OCI-LY1 (cell line): Measurements from ENCODE around the gene PAX8.
"Not testable (repeated sequence)": the region's sequence is repeated elsewhere in the genome, so short reads cannot be mapped to it uniquely, and the experiment has no call there.

Experiments used
- H2AFZ ChIP-seq: fragments of 200-600 bp; sonication (generic), shearing (Covaris generic); 2 replicates; pipeline ENCODE4 v1.6.0; 2014; ENCODE audit warnings: antibody characterized with exemption, mild to moderate bottlenecking, low read length
- H3F3A ChIP-seq: fragments of 200-600 bp; sonication (generic), shearing (Covaris generic); 2 replicates; pipeline ENCODE4 v1.6.0; 2014; ENCODE audit warnings: mild to moderate bottlenecking, antibody characterized with exemption, low read length, moderate library complexity; ENCODE audit not compliant: insufficient read depth
- H3K27ac ChIP-seq: fragments of 200-600 bp; sonication (generic); 2 replicates; pipeline ENCODE4 v1.5.1; 2014; ENCODE audit warnings: low read length, mixed run types, mild to moderate bottlenecking, low read depth; ENCODE audit not compliant: poor library complexity, severe bottlenecking
- H3K27me3 ChIP-seq: fragments of 200-600 bp; sonication (generic); 2 replicates; pipeline ENCODE4 v1.6.0; 2014; ENCODE audit warnings: antibody characterized with exemption, mild to moderate bottlenecking, low read length, moderate library complexity; ENCODE audit not compliant: insufficient read depth
- H3K36me3 ChIP-seq: fragments of 200-600 bp; sonication (generic); 2 replicates; pipeline ENCODE4 v1.6.1; 2014; ENCODE audit warnings: mild to moderate bottlenecking, antibody characterized with exemption, low read length, moderate library complexity, mixed read lengths; ENCODE audit not compliant: insufficient read depth
- H3K4me1 ChIP-seq: fragments of 200-600 bp; sonication (generic); 2 replicates; pipeline ENCODE4 v1.5.1; 2014; ENCODE audit warnings: mild to moderate bottlenecking, low read length, moderate library complexity; ENCODE audit not compliant: insufficient read depth, severe bottlenecking
- H3K4me2 ChIP-seq: fragments of 200-600 bp; sonication (generic), shearing (Covaris generic); 2 replicates; pipeline ENCODE4 v1.6.1; 2014; ENCODE audit warnings: low read length
- H3K4me3 ChIP-seq: fragments of 200-600 bp; sonication (generic); 2 replicates; pipeline ENCODE4 v1.5.1; 2014; ENCODE audit warnings: low read length, low read depth, mild to moderate bottlenecking, mixed read lengths; ENCODE audit not compliant: poor library complexity, severe bottlenecking
- H3K79me2 ChIP-seq: fragments of 200-600 bp; shearing (Covaris generic); 2 replicates; pipeline ENCODE4 v1.6.1; 2016; ENCODE audit warnings: mixed run types, low read length, mixed read lengths; ENCODE audit not compliant: insufficient read depth
- H3K9ac ChIP-seq: fragments of 200-600 bp; sonication (generic), shearing (Covaris generic); 2 replicates; pipeline ENCODE4 v1.6.1; 2014; ENCODE audit warnings: mild to moderate bottlenecking, low read length, mixed read lengths
- H3K9me2 ChIP-seq: fragments of 200-600 bp; sonication (generic), shearing (Covaris generic); 2 replicates; pipeline ENCODE4 v1.6.1; 2014; ENCODE audit warnings: low read depth, mild to moderate bottlenecking, low read length, mixed read lengths
- H3K9me3 ChIP-seq: fragments of 200-600 bp; shearing (Covaris generic); 2 replicates; pipeline ENCODE4 v1.6.1; 2014; ENCODE audit warnings: low read length, mixed read lengths
- H4K20me1 ChIP-seq: fragments of 200-600 bp; sonication (generic), shearing (Covaris generic); 2 replicates; pipeline ENCODE4 v1.6.0; 2016; ENCODE audit warnings: mild to moderate bottlenecking, low read length; ENCODE audit not compliant: insufficient read depth
- EZH2 ChIP-seq: fragments of 200-600 bp; sonication (generic), shearing (Covaris generic); IDR thresholded peaks from 2 replicates; pipeline ENCODE4 v1.8.0; 2017; ENCODE audit warnings: borderline replicate concordance, mixed run types, mild to moderate bottlenecking, antibody characterized with exemption, low read length, moderate library complexity, mixed read lengths
- TF ChIP-seq, protein P1 (sequence below): fragments of 200-600 bp; sonication (generic), shearing (Covaris generic); IDR thresholded peaks from 2 replicates; pipeline ENCODE4 v1.5.1; 2017; ENCODE audit warnings: mild to moderate bottlenecking, antibody characterized with exemption, low read length, moderate library complexity, mixed read lengths

PAX8 gene

DNA sequence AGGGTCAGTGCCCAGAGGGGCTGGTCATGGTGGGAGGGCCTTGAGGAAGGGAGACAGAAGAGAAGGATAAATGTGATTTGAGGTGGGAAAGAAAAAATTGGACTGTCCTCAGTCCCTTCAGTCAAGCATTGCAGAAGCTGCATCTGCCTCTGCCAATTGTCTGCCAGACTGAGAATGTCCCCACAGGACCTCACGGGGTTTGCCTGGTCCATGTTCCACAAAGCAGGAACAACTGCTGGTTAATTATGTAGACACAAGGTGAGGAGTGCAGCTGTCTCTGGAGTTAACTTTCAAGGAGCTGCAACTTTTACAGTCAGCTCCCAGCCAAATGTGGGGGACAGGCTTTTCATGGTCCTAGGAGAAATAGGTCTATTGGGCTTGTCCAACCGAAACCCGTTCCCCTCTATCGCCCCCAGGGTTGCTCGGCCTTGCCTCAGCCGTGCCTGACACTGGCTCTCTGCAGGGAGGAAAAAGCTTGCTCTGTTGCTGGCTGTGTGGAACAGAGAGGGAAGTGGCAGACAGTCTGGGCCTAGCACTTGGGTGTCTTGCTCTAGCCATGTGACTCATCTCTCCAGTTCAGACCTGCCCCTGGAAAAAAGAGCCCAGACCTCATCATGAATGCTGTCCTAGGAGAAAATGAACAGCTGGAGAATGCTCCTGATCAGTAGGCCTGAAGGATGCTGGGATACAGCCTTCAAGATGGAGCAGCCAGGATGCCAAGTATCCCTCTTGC, 31.1 kb upstream of the PAX8 start:
- Histone ChIP-seq H3K4me1 (no peaks in the 10 kb centered on the region), H3K9me2 (no peaks in the 10 kb centered on the region), H3K4me2 (no peak overlapping the region), H3K27ac (no peak overlapping the region), H4K20me1 (no peaks in the 10 kb centered on the region), H3K36me3 (no peaks in the 10 kb centered on the region), H3F3A (no peaks in the 10 kb centered on the region), H2AFZ (no peak overlapping the region), H3K4me3 (no peak overlapping the region), H3K9ac (no peak overlapping the region), H3K9me3 (no peaks in the 10 kb centered on the region), H3K79me2 (no peaks in the 10 kb centered on the region), H3K27me3 (no peaks in the 10 kb centered on the region)
- TF ChIP-seq EZH2: no peak
- TF ChIP-seq, protein P1, sequence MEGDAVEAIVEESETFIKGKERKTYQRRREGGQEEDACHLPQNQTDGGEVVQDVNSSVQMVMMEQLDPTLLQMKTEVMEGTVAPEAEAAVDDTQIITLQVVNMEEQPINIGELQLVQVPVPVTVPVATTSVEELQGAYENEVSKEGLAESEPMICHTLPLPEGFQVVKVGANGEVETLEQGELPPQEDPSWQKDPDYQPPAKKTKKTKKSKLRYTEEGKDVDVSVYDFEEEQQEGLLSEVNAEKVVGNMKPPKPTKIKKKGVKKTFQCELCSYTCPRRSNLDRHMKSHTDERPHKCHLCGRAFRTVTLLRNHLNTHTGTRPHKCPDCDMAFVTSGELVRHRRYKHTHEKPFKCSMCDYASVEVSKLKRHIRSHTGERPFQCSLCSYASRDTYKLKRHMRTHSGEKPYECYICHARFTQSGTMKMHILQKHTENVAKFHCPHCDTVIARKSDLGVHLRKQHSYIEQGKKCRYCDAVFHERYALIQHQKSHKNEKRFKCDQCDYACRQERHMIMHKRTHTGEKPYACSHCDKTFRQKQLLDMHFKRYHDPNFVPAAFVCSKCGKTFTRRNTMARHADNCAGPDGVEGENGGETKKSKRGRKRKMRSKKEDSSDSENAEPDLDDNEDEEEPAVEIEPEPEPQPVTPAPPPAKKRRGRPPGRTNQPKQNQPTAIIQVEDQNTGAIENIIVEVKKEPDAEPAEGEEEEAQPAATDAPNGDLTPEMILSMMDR: no peak

DNA sequence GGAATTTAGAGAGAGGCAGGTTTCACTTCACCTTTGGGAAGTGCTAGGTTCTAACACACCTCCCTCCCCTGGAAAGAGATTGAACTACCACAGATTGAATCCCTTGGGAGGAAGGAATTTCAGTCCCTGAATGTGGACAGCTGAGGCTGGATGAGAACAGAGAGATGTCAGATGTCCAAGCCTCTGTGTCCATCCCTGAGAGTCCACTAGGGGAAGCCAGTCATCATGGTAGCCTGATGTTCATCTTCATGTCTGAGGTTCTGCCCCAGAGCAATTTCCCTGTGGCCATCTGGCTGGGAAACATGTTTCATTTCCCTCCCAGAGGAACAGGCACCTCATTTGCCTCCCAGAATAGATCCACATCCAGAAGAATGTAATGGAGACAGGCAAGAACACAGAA, 30.1 kb upstream of the PAX8 start:
- not testable (repeated sequence) for H3K36me3 ChIP-seq, H4K20me1 ChIP-seq, H3K79me2 ChIP-seq, H3K4me3 ChIP-seq, H3K27ac ChIP-seq, H3K4me1 ChIP-seq, H3K27me3 ChIP-seq, H3F3A ChIP-seq, H3K4me2 ChIP-seq, H2AFZ ChIP-seq, H3K9me3 ChIP-seq, H3K9me2 ChIP-seq, H3K9ac ChIP-seq

DNA sequence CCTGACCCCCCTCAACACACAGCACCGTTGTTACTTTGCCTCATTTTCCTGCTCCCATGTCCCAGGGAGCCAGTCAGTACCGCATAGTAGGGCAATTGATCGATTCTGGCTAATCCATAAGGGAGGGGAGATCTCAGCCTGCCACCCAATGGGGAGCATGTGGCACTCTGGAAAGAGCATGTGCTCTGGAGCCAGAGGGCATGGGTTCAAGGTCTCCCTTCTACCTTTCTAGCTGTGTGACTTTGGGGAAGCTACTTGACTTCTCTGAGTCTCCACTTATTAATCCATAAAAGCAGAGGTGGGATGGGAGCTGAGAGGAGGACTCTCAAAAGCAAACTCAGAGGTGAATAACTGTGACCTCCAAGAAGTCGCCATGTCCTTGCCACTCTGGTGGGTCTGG, 27.5 kb upstream of the PAX8 start:
- H3K9me3 ChIP-seq, H3K79me2 ChIP-seq, H4K20me1 ChIP-seq, H2AFZ ChIP-seq, H3K4me1 ChIP-seq, H3K4me2 ChIP-seq, H3K27ac ChIP-seq, H3K4me3 ChIP-seq, H3K36me3 ChIP-seq, H3K27me3 ChIP-seq, H3K9ac ChIP-seq, H3K9me2 ChIP-seq, H3F3A ChIP-seq: not testable (repeated sequence)

DNA sequence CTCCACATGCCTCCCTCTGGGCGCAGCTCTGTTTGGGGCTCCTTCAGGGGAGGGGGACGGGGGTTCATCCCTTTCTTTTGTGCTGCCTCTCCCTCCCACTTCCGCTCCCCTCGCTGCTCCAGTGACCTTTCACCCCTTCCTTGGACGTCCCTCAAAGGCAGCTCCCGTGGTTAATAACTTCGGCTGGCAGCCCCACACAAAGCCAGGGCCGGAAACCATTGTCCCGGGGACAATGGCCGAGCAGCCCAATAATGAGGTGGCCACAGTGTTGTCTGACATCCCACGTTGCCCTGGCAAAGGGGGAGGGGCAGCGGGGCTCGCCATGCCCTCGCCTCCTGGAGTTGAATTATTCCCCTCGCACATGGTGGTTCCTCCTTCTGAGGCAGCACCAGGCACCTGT, 27.0 kb upstream of the PAX8 start:
- not testable (repeated sequence) for H3K9me2 ChIP-seq, H3K36me3 ChIP-seq, H3F3A ChIP-seq, H3K9me3 ChIP-seq, H3K4me3 ChIP-seq, H3K4me2 ChIP-seq, H2AFZ ChIP-seq, H3K27me3 ChIP-seq, H3K4me1 ChIP-seq, H3K79me2 ChIP-seq, H4K20me1 ChIP-seq, H3K27ac ChIP-seq, H3K9ac ChIP-seq

DNA sequence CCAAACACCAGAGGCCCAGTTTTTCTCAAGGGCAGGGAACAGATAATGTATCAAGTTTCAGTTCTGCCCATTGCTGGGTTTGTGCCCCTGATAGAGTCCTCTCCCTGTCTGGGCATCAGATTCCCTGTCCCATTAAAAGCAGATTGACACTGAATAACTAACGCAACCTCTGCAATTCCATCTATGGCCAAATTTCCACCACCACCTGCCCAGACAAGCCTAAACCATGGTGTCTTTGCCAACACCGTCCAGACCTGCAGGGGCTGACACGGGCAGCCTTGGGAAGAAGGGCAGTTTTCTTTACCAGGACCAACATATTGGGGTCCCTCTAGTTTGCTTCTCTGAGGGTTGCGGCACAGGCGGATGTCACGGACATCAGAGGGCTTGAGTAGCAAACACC, 26.4 kb upstream of the PAX8 start:
- Histone ChIP-seq H3K36me3 (no peaks in the 10 kb centered on the region), H2AFZ (no peak overlapping the region), H3K4me2 (no peak overlapping the region), H3K4me3 (no peak overlapping the region), H3F3A (no peaks in the 10 kb centered on the region), H3K4me1 (no peaks in the 10 kb centered on the region), H3K9ac (no peak overlapping the region), H3K9me2 (no peaks in the 10 kb centered on the region), H4K20me1 (no peaks in the 10 kb centered on the region), H3K27me3 (no peaks in the 10 kb centered on the region), H3K9me3 (no peaks in the 10 kb centered on the region), H3K79me2 (no peaks in the 10 kb centered on the region), H3K27ac (no peak overlapping the region)
- TF ChIP-seq EZH2: no peak
- TF ChIP-seq, protein P1: no peak
